Left lung (tissue), 10 donors: ENCODE results near the gene GASK1A. TPM values are rescaled to one million over a fixed set of nuclear protein-coding genes. Genes with fewer than 3 reads are reported as not detected.

Experiments used
- ATAC-seq: fragments of 200-7000 bp; cut with Tn5 transposase; one replicate; pipeline ENCODE4 v1.9.1; 2020; ENCODE audit warnings: moderate library complexity
- DNase-seq, 4 donors: peaks; one replicate each; pipeline ENCODE4 v3.0.0-alpha.2; 2013 to 2020
- H3K27ac ChIP-seq, 2 donors: fragments of 200-600 bp; sonication (generic) in 1 of 2; one replicate each; pipeline versions ENCODE4 v1.5.0 to v1.8.0; 2020 to 2021
- H3K27me3 ChIP-seq, 2 donors: fragments of 200-600 bp; sonication (generic) in 1 of 2; one replicate each; pipeline versions ENCODE4 v1.5.0 to v1.8.0; 2020 to 2021
- H3K36me3 ChIP-seq, 2 donors: fragments of 200-600 bp; sonication (generic) in 1 of 2; one replicate each; pipeline versions ENCODE4 v1.5.0 to v1.8.0; 2020 to 2021
- H3K4me1 ChIP-seq, 2 donors: fragments of 200-600 bp; one replicate each; pipeline ENCODE4 v1.8.0; 2021
- H3K4me3 ChIP-seq, 2 donors: fragments of 200-600 bp; sonication (generic) in 1 of 2; one replicate each; pipeline versions ENCODE4 v1.5.0 to v1.8.0; 2020 to 2021; ENCODE audit warnings: mild to moderate bottlenecking in 1 of 2
- H3K9me3 ChIP-seq, 2 donors: fragments of 200-600 bp; sonication (generic) in 1 of 2; one replicate each; pipeline versions ENCODE4 v1.5.0 to v1.8.0; 2020 to 2021
- CTCF ChIP-seq, 2 donors: fragments of 200-600 bp; sonication (generic) in 1 of 2; IDR thresholded peaks; one replicate each; pipeline versions ENCODE4 v1.5.0 to v1.8.0; 2021; ENCODE audit warnings: antibody characterized with exemption in 2 of 2
- intact Hi-C, 2 donors: fragments of 100-400 bp; cut with DNase I; formaldehyde crosslinking; loops; one replicate each; pipeline versions ENCODE4 v1.11.2 to v1.14.2; 2022
- polyA plus RNA-seq, 6 donors: library from polyadenylated mRNA; unstranded; fragments of 120-200 nt; gene quantifications; one replicate each; pipeline ENCODE4 v1.2.1, GENCODE V29; 2013; ENCODE audit not compliant: insufficient read length in 6 of 6
- total RNA-seq, 2 donors: library from RNA; stranded (reverse); fragmentation: NEBNext Ultra II Directional; extraction: Animal tissue kit (Norgen Biotek cat#: 25700); gene quantifications; one replicate each; pipeline ENCODE4 v1.2.1, GENCODE V29; 2021
- donor health status: DM: no; HTN: yes; CAD: no.
- donor health status: DM: no; HTN: no; CAD: no.

Gene GASK1A
- total and polyA plus RNA-seq, 8 donors = 3.1 to 12.3 (median 4.2) TPM

- ATAC-seq = no peak
- Histone ChIP-seq H3K9me3 (no peaks in the 10 kb centered on the region), H3K4me3 (no peak overlapping the region), H3K36me3 (no peaks in the 10 kb centered on the region), H3K4me1 (no peaks in the 10 kb centered on the region), H3K27ac (no peak overlapping the region), H3K27me3 (no peaks in the 10 kb centered on the region)
- no peak for TF ChIP-seq CTCF (IDR thresholded peaks at IDR 0.05)
- DNase-seq = no peak
- intact Hi-C loops = no loop called here
These were observed 56.8 kb downstream of the GASK1A start for GRCh38 chr3:43035801-43036365.

GRCh38 chr3:43036621-43037423, 57.7 kb downstream of the GASK1A start:
- H3K27ac ChIP-seq = no peak overlapping the region
- intact Hi-C loops = no loop called here
- no peaks in the 10 kb centered on the region for H3K4me1 ChIP-seq
- no peaks in the 10 kb centered on the region for H3K36me3 ChIP-seq
- H3K9me3 ChIP-seq = no peaks in the 10 kb centered on the region
- ATAC-seq (no peak), DNase-seq (no peak)
- H3K4me3 ChIP-seq = no peak overlapping the region
- no peak for TF ChIP-seq CTCF (IDR thresholded peaks at IDR 0.05)
- H3K27me3 ChIP-seq = no peaks in the 10 kb centered on the region

- Histone ChIP-seq H3K4me3 (no peak overlapping the region), H3K27me3 (no peaks in the 10 kb centered on the region), H3K36me3 (no peaks in the 10 kb centered on the region), H3K4me1 (no peaks in the 10 kb centered on the region), H3K27ac (no peak overlapping the region), H3K9me3 (no peaks in the 10 kb centered on the region)
- DNase-seq = no peak
- no peak for ATAC-seq
- intact Hi-C loops = no loop called here
- no peak for TF ChIP-seq CTCF (IDR thresholded peaks at IDR 0.05)
These were observed 58.9 kb downstream of the GASK1A start for GRCh38 chr3:43038010-43038409.

GRCh38 chr3:43041517-43041916, 62.4 kb downstream of the GASK1A start:
- ATAC-seq (no peak), DNase-seq (no peak)
- no peak for TF ChIP-seq CTCF (IDR thresholded peaks at IDR 0.05)
- Histone ChIP-seq H3K9me3 (peaks cover 0 to 20% of the 10 kb centered on the region in 2 donors), H3K4me1 (no peaks in the 10 kb centered on the region), H3K27ac (no peak overlapping the region), H3K27me3 (no peaks in the 10 kb centered on the region), H3K36me3 (no peaks in the 10 kb centered on the region), H3K4me3 (no peak overlapping the region)
- intact Hi-C loops = no loop called here

GRCh38 chr3:43043071-43043766, 64.1 kb downstream of the GASK1A start:
- ATAC-seq (no peak), DNase-seq (no peak)
- Histone ChIP-seq H3K27ac (no peak overlapping the region), H3K4me3 (no peak overlapping the region), H3K36me3 (no peaks in the 10 kb centered on the region), H3K27me3 (no peaks in the 10 kb centered on the region), H3K4me1 (no peaks in the 10 kb centered on the region), H3K9me3 (peaks cover 0 to 32% of the 10 kb centered on the region in 2 donors)
- TF ChIP-seq CTCF (IDR thresholded peaks at IDR 0.05) = no peak
- intact Hi-C loops = no loop called here
